T-helper 2 cell treated with Interferon-gamma antibody and Interleukin-4, amounts not matched to agents 5 μg/mL and 100 μg/mL, for 36 hours (primary cell): ENCODE measurements around the gene NDRG3.
"Not testable (repeated sequence)": the region's sequence is repeated elsewhere in the genome, so short reads cannot be mapped to it uniquely, and the experiment has no call there.

ENCODE experiments used
- DNase-seq: peaks from one replicate; pipeline ENCODE4 v3.0.0; 2021; ENCODE audit warnings: low spot score
- H3K27ac Mint-ChIP-seq: one replicate; pipeline ENCODE4 v1.8.0; 2021; ENCODE audit warnings: mild to moderate bottlenecking, mixed read lengths
- H3K27me3 Mint-ChIP-seq: one replicate; pipeline ENCODE4 v1.8.0; 2021; ENCODE audit warnings: low read depth, mixed read lengths
- H3K36me3 Mint-ChIP-seq: one replicate; pipeline ENCODE4 v1.8.0; 2021; ENCODE audit warnings: low read depth, mixed read lengths
- H3K4me1 Mint-ChIP-seq: one replicate; pipeline ENCODE4 v1.8.0; 2021; ENCODE audit warnings: low read depth, mixed read lengths
- H3K4me3 Mint-ChIP-seq: one replicate; pipeline ENCODE4 v1.8.0; 2022; ENCODE audit warnings: mild to moderate bottlenecking, moderate library complexity, mixed read lengths
- H3K9me3 Mint-ChIP-seq: one replicate; pipeline ENCODE4 v1.8.0; 2021; ENCODE audit warnings: mixed read lengths

The NDRG3 gene

GRCh38 chr20:36638876-36639400, 107.0 kb downstream of the NDRG3 start:
- Mint-ChIP-seq H3K4me1 (peaks cover 16% of the 10 kb centered on the region), H3K36me3 (peaks cover 52% of the 10 kb centered on the region)
- not testable (repeated sequence) for H3K4me3 Mint-ChIP-seq, H3K27ac Mint-ChIP-seq, H3K27me3 Mint-ChIP-seq, DNase-seq, H3K9me3 Mint-ChIP-seq

GRCh38 chr20:36634342-36634741, 111.5 kb downstream of the NDRG3 start:
- H3K4me1 Mint-ChIP-seq = peaks cover 20% of the 10 kb centered on the region
- H3K27me3 Mint-ChIP-seq = no peaks in the 10 kb centered on the region
- no peak for DNase-seq
- H3K9me3 Mint-ChIP-seq = no peaks in the 10 kb centered on the region
- peaks cover 59% of the 10 kb centered on the region for H3K36me3 Mint-ChIP-seq
- H3K4me3 Mint-ChIP-seq = no peak overlapping the region
- no peak overlapping the region for H3K27ac Mint-ChIP-seq

- peaks cover 54% of the 10 kb centered on the region for H3K36me3 Mint-ChIP-seq
- H3K9me3 Mint-ChIP-seq = no peaks in the 10 kb centered on the region
- no peaks in the 10 kb centered on the region for H3K27me3 Mint-ChIP-seq
- H3K4me1 Mint-ChIP-seq = peaks cover 23% of the 10 kb centered on the region
- H3K4me3 Mint-ChIP-seq = no peak overlapping the region
- DNase-seq = no peak
- peak overlapping the region; percentile 35 for H3K27ac Mint-ChIP-seq
These were observed 112.6 kb downstream of the NDRG3 start for GRCh38 chr20:36633285-36633772.

- Mint-ChIP-seq H3K4me1 (peaks cover 27% of the 10 kb centered on the region), H3K9me3 (no peaks in the 10 kb centered on the region), H3K27me3 (no peaks in the 10 kb centered on the region), H3K27ac (peak overlapping the region; percentile 59), H3K36me3 (peaks cover 58% of the 10 kb centered on the region), H3K4me3 (no peak overlapping the region)
- no peak for DNase-seq
These were observed 113.2 kb downstream of the NDRG3 start for GRCh38 chr20:36632487-36633284.

GRCh38 chr20:36632147-36632486, 113.8 kb downstream of the NDRG3 start:
- Mint-ChIP-seq H3K4me1 (peaks cover 27% of the 10 kb centered on the region), H3K4me3 (no peak overlapping the region), H3K27me3 (no peaks in the 10 kb centered on the region), H3K9me3 (no peaks in the 10 kb centered on the region), H3K27ac (peak overlapping the region; percentile 59), H3K36me3 (peaks cover 61% of the 10 kb centered on the region)
- DNase-seq = no peak

- Mint-ChIP-seq H3K27me3 (no peaks in the 10 kb centered on the region), H3K27ac (peak overlapping the region; percentile 59), H3K36me3 (peaks cover 63% of the 10 kb centered on the region), H3K4me1 (peaks cover 28% of the 10 kb centered on the region), H3K4me3 (no peak overlapping the region), H3K9me3 (no peaks in the 10 kb centered on the region)
- no peak for DNase-seq
These were observed 114.2 kb downstream of the NDRG3 start for GRCh38 chr20:36631646-36632045.

GRCh38 chr20:36629719-36630681, 115.9 kb downstream of the NDRG3 start:
- DNase-seq = peak; percentile 49
- peaks cover 28% of the 10 kb centered on the region for H3K4me1 Mint-ChIP-seq
- H3K4me3 Mint-ChIP-seq = peak overlapping the region; percentile 73
- H3K27ac Mint-ChIP-seq = peak overlapping the region; percentile 94
- no peaks in the 10 kb centered on the region for H3K27me3 Mint-ChIP-seq
- H3K36me3 Mint-ChIP-seq = peaks cover 65% of the 10 kb centered on the region
- H3K9me3 Mint-ChIP-seq = no peaks in the 10 kb centered on the region

GRCh38 chr20:36628076-36628475, 117.8 kb downstream of the NDRG3 start:
- Mint-ChIP-seq H3K4me3 (no peak overlapping the region), H3K27me3 (no peaks in the 10 kb centered on the region), H3K9me3 (no peaks in the 10 kb centered on the region), H3K27ac (no peak overlapping the region), H3K4me1 (peaks cover 35% of the 10 kb centered on the region), H3K36me3 (peaks cover 75% of the 10 kb centered on the region)
- no peak for DNase-seq

GRCh38 chr20:36624944-36625324, 121.0 kb downstream of the NDRG3 start:
- DNase-seq = no peak
- Mint-ChIP-seq H3K27me3 (no peaks in the 10 kb centered on the region), H3K9me3 (no peaks in the 10 kb centered on the region), H3K27ac (peak overlapping the region; percentile 4), H3K4me3 (no peak overlapping the region), H3K4me1 (peaks cover 24% of the 10 kb centered on the region), H3K36me3 (peaks cover 58% of the 10 kb centered on the region)

- no peaks in the 10 kb centered on the region for H3K9me3 Mint-ChIP-seq
- H3K4me3 Mint-ChIP-seq = no peak overlapping the region
- H3K27me3 Mint-ChIP-seq = no peaks in the 10 kb centered on the region
- peaks cover 21% of the 10 kb centered on the region for H3K4me1 Mint-ChIP-seq
- peak overlapping the region; percentile 74 for H3K27ac Mint-ChIP-seq
- DNase-seq = no peak
- peaks cover 55% of the 10 kb centered on the region for H3K36me3 Mint-ChIP-seq
These were observed 121.6 kb downstream of the NDRG3 start for GRCh38 chr20:36624068-36624943.

GRCh38 chr20:36623444-36623843, 122.4 kb downstream of the NDRG3 start:
- H3K9me3 Mint-ChIP-seq = no peaks in the 10 kb centered on the region
- no peak overlapping the region for H3K27ac Mint-ChIP-seq
- H3K4me1 Mint-ChIP-seq = peaks cover 18% of the 10 kb centered on the region
- DNase-seq = no peak
- H3K36me3 Mint-ChIP-seq = peaks cover 52% of the 10 kb centered on the region
- H3K4me3 Mint-ChIP-seq = no peak overlapping the region
- no peaks in the 10 kb centered on the region for H3K27me3 Mint-ChIP-seq

- Mint-ChIP-seq H3K9me3 (no peaks in the 10 kb centered on the region), H3K4me1 (peaks cover 13% of the 10 kb centered on the region), H3K27ac (peak overlapping the region; percentile 18), H3K4me3 (no peak overlapping the region), H3K27me3 (no peaks in the 10 kb centered on the region), H3K36me3 (peaks cover 31% of the 10 kb centered on the region)
- no peak for DNase-seq
These were observed 125.0 kb downstream of the NDRG3 start for GRCh38 chr20:36620917-36621316.
